Upper lobe of left lung (tissue), 4 donors: ENCODE data around the gene SELENOP.

ENCODE experiments used
- EP300 ChIP-seq, 4 donors: sonication (generic); formaldehyde crosslinking; IDR thresholded peaks; one replicate each; pipeline ENCODE4 v1.5.1; 2017; ENCODE audit warnings: antibody characterized with exemption in 4 of 4, control low read depth in 2 of 4
- POLR2A ChIP-seq, 4 donors: fragments of 450-650 bp; IDR thresholded peaks; one replicate each; pipeline ENCODE4 v1.5.1; 2016 to 2017; ENCODE audit warnings: antibody characterized with exemption in 4 of 4, mild to moderate bottlenecking in 2 of 4
- POLR2AphosphoS5 ChIP-seq, 2 donors: sonication (generic); formaldehyde crosslinking; IDR thresholded peaks; one replicate each; pipeline ENCODE4 v1.5.1; 2017; ENCODE audit warnings: antibody characterized with exemption in 2 of 2
- TF ChIP-seq, protein P1 (sequence below), 6 experiments: fragments of 450-650 bp in 4 of 6; fragments of 200-600 bp in 2 of 6; sonication (generic) in 2 of 6; IDR thresholded peaks; one replicate each; pipeline ENCODE4 v1.5.1; 2016 to 2019; ENCODE audit warnings: antibody characterized with exemption in 6 of 6

DNA sequence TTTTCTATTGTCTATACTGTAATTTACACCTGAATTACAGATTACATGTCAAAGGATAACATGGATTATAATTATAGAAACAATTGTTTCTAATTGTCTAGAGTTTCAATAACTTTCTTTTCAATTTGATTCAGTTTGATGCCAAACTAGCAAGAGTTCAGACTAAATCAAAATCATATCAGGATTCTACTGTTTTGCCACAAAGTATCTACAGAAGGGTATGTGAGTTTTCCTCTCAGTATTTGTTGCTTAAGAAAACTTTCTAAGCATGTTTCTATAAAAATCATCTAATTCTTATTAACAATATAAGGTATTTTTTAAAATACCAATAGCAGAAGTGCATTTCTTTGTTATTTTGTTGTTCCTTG is 12.5 kb downstream of the SELENOP start:
- TF ChIP-seq, protein P1, sequence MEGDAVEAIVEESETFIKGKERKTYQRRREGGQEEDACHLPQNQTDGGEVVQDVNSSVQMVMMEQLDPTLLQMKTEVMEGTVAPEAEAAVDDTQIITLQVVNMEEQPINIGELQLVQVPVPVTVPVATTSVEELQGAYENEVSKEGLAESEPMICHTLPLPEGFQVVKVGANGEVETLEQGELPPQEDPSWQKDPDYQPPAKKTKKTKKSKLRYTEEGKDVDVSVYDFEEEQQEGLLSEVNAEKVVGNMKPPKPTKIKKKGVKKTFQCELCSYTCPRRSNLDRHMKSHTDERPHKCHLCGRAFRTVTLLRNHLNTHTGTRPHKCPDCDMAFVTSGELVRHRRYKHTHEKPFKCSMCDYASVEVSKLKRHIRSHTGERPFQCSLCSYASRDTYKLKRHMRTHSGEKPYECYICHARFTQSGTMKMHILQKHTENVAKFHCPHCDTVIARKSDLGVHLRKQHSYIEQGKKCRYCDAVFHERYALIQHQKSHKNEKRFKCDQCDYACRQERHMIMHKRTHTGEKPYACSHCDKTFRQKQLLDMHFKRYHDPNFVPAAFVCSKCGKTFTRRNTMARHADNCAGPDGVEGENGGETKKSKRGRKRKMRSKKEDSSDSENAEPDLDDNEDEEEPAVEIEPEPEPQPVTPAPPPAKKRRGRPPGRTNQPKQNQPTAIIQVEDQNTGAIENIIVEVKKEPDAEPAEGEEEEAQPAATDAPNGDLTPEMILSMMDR (IDR thresholded peaks at IDR 0.05) = no peak
- TF ChIP-seq POLR2A (IDR thresholded peaks at IDR 0.05) = no peak
- TF ChIP-seq POLR2AphosphoS5 (IDR thresholded peaks at IDR 0.05) = no peak
- TF ChIP-seq EP300 (IDR thresholded peaks at IDR 0.05) = no peak
